GM23338 (cell line): ENCODE data around the gene SCOC. TPM values are rescaled to one million over a fixed set of nuclear protein-coding genes. Genes with fewer than 3 reads are reported as not detected.

Experiments
- ATAC-seq: fragments of 200-7000 bp; cut with Tn5 transposase; 3 replicates; pipeline ENCODE4 v1.9.1; 2020
- DNase-seq: peaks from one replicate; pipeline ENCODE4 v3.0.0-alpha.2; 2015; ENCODE audit warnings: low spot score
- H2AFZ ChIP-seq: fragments of 200-600 bp; sonication (generic); 2 replicates; pipeline ENCODE4 v1.8.0; 2016; ENCODE audit warnings: antibody characterized with exemption, mild to moderate bottlenecking, moderate library complexity
- H3F3A ChIP-seq: fragments of 200-600 bp; sonication (generic); replicated peaks from 2 replicates; pipeline ENCODE4 v1.8.0; 2017; ENCODE audit warnings: antibody characterized with exemption, mixed run types, low read depth
- H3K27ac ChIP-seq: fragments of 200-600 bp; sonication (generic); 2 replicates; pipeline ENCODE4 v1.6.1; 2016; ENCODE audit warnings: low read depth
- H3K27me3 ChIP-seq: fragments of 200-600 bp; sonication (generic); 2 replicates; pipeline ENCODE4 v1.8.0; 2016; ENCODE audit warnings: mild to moderate bottlenecking, mixed run types, moderate library complexity; ENCODE audit not compliant: insufficient read depth
- H3K36me3 ChIP-seq: fragments of 200-600 bp; sonication (generic); 2 replicates; pipeline ENCODE4 v1.8.0; 2016; ENCODE audit warnings: mild to moderate bottlenecking; ENCODE audit not compliant: insufficient read depth
- H3K4me1 ChIP-seq: fragments of 200-600 bp; sonication (generic); 2 replicates; pipeline ENCODE4 v1.8.0; 2016; ENCODE audit warnings: mild to moderate bottlenecking, moderate library complexity; ENCODE audit not compliant: insufficient read depth
- H3K4me2 ChIP-seq: fragments of 200-600 bp; sonication (generic); 2 replicates; pipeline ENCODE4 v1.7.1; 2017; ENCODE audit warnings: mixed run types
- H3K4me3 ChIP-seq: fragments of 200-600 bp; sonication (generic); 2 replicates; pipeline ENCODE4 v1.6.1; 2016; ENCODE audit warnings: mixed run types
- H3K79me2 ChIP-seq: fragments of 200-600 bp; sonication (generic); replicated peaks from 2 replicates; pipeline ENCODE4 v1.8.0; 2017; ENCODE audit warnings: mild to moderate bottlenecking; ENCODE audit not compliant: insufficient read depth
- H3K9me2 ChIP-seq: fragments of 200-600 bp; sonication (generic); 2 replicates; pipeline ENCODE4 v1.8.0; 2017; ENCODE audit not compliant: insufficient read depth
- H4K20me1 ChIP-seq: fragments of 200-600 bp; sonication (generic); replicated peaks from 2 replicates; pipeline ENCODE4 v1.8.0; 2017; ENCODE audit warnings: mild to moderate bottlenecking; ENCODE audit not compliant: insufficient read depth
- H3K27ac Mint-ChIP-seq: 2 replicates; pipeline ENCODE4 v1.8.0; 2020; ENCODE audit warnings: inconsistent platforms, mild to moderate bottlenecking, moderate library complexity, mixed read lengths
- H3K27me3 Mint-ChIP-seq: 3 replicates; pipeline ENCODE4 v1.8.0; 2022; ENCODE audit warnings: low read depth, mild to moderate bottlenecking, moderate library complexity, mixed read lengths, inconsistent platforms; ENCODE audit not compliant: insufficient read depth, poor library complexity
- H3K36me3 Mint-ChIP-seq: 3 replicates; pipeline ENCODE4 v1.8.0; 2021; ENCODE audit warnings: low read depth, mild to moderate bottlenecking, inconsistent platforms, moderate library complexity, mixed read lengths
- H3K4me1 Mint-ChIP-seq: 3 replicates; pipeline ENCODE4 v1.8.0; 2020; ENCODE audit warnings: mild to moderate bottlenecking, inconsistent platforms, mixed read lengths
- H3K4me3 Mint-ChIP-seq: 3 replicates; pipeline ENCODE4 v1.8.0; 2021; ENCODE audit warnings: moderate library complexity, mild to moderate bottlenecking, inconsistent platforms, mixed read lengths
- H3K9me3 Mint-ChIP-seq: 3 replicates; pipeline ENCODE4 v1.8.0; 2020; ENCODE audit warnings: moderate library complexity, mild to moderate bottlenecking, inconsistent platforms, mixed read lengths
- CREB1 ChIP-seq: fragments of 250-450 bp; sonication (Bioruptor Pico); IDR thresholded peaks from 2 replicates; pipeline ENCODE4 v1.5.0; 2020; ENCODE audit warnings: low read depth, mild to moderate bottlenecking, moderate library complexity
- EZH2 ChIP-seq: fragments of 200-600 bp; sonication (generic); IDR thresholded peaks from one replicate; pipeline ENCODE4 v1.8.0; 2017; ENCODE audit warnings: antibody characterized with exemption, mild to moderate bottlenecking, low read depth; ENCODE audit not compliant: unreplicated experiment
- EZH2phosphoT487 ChIP-seq: fragments of 200-600 bp; sonication (generic); IDR thresholded peaks from one replicate; pipeline ENCODE4 v1.8.1; 2018; ENCODE audit warnings: antibody characterized with exemption; ENCODE audit not compliant: unreplicated experiment
- JUNB ChIP-seq: IDR thresholded peaks from one replicate; pipeline ENCODE4 v1.6.1; 2016; ENCODE audit warnings: antibody characterized with exemption; ENCODE audit not compliant: unreplicated experiment
- NANOG ChIP-seq: IDR thresholded peaks from 2 replicates; pipeline ENCODE4 v1.6.1; 2016; ENCODE audit warnings: antibody characterized with exemption, borderline replicate concordance
- POLR2AphosphoS5 ChIP-seq: IDR thresholded peaks from 2 replicates; pipeline ENCODE4 v1.6.1; 2016; ENCODE audit warnings: antibody characterized with exemption, low read depth
- STAT1 ChIP-seq: IDR thresholded peaks from one replicate; pipeline ENCODE4 v1.6.1; 2016; ENCODE audit warnings: antibody characterized with exemption; ENCODE audit not compliant: unreplicated experiment
- ZNF331 ChIP-seq: fragments of 250-450 bp; sonication (Bioruptor Pico); IDR thresholded peaks from 2 replicates; pipeline ENCODE4 v1.5.0; 2020; ENCODE audit warnings: low read depth, mild to moderate bottlenecking, moderate library complexity
- polyA plus RNA-seq: library from polyadenylated mRNA; unstranded; fragments of >200 nt; fragmentation: Nextera tagmentation; extraction: Ambion mirVana; gene quantifications from 2 replicates; pipeline ENCODE4 v1.2.1, GENCODE V29; 2016
- total RNA-seq: library from RNA; depleted of rRNA; stranded (reverse); fragments of >200 nt; shearing (Covaris generic); gene quantifications from 2 replicates; pipeline ENCODE4 v1.2.3, GENCODE V29; 2014
- TF ChIP-seq, protein P1 (sequence below): fragments of 250-450 bp; sonication (Bioruptor Pico); IDR thresholded peaks from 2 replicates; pipeline ENCODE4 v1.5.0; 2020; ENCODE audit warnings: mild to moderate bottlenecking, moderate library complexity
- TF ChIP-seq, protein P2 (sequence below), 2 experiments: fragments of 200-600 bp in 1 of 2; sonication (generic) in 1 of 2; conservative IDR thresholded peaks; 2 replicates each; pipeline versions ENCODE4 v1.5.1 to v1.6.1; 2016 to 2017; ENCODE audit warnings: antibody characterized with exemption in 2 of 2, low read depth in 2 of 2, mild to moderate bottlenecking in 2 of 2, moderate library complexity in 1 of 2

Gene SCOC
- total and polyA plus RNA-seq, 2 experiments from 2014 or later: 47.2 to 59.5 TPM

DNA sequence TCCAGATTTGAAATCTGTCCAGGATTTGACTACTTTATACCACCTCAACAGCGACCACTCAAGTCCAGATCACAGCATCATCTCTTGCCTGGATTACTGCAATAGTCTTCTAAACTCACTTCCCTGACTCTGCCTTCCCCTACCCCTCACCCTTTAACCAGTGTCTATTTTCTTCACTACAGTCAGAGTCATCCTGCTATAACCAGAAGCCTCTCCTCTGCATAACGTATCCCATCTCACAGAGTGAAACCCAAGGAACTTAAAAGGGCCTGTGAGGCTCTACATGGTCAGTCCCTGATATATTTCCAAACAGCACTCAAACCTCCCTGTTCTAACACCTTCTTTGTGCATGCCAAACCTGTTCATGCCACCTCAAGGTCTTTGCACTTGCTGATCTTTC is 40.7 kb upstream of the SCOC start:
- no peaks in the 10 kb centered on the region; the same call in 2 of the 3 replicates for H3K36me3 Mint-ChIP-seq
- H3K9me3 Mint-ChIP-seq: peaks cover 4% of the 10 kb centered on the region; the same call in 2 of the 3 replicates
- Histone ChIP-seq H3K79me2 (no peaks in the 10 kb centered on the region), H3K27ac (no peak overlapping the region), H3K4me3 (no peak overlapping the region), H4K20me1 (no peaks in the 10 kb centered on the region), H2AFZ (no peak overlapping the region; the same call in 1 of the 2 replicates), H3K27me3 (no peaks in the 10 kb centered on the region), H3K9me2 (no peaks in the 10 kb centered on the region), H3K4me2 (no peak overlapping the region), H3K4me1 (no peaks in the 10 kb centered on the region), H3F3A (no peaks in the 10 kb centered on the region), H3K36me3 (no peaks in the 10 kb centered on the region)
- H3K4me3 Mint-ChIP-seq: no peak overlapping the region
- no peak overlapping the region; the same call in 1 of the 2 replicates for H3K27ac Mint-ChIP-seq
- peaks cover 2% of the 10 kb centered on the region for H3K27me3 Mint-ChIP-seq
- ATAC-seq (no peak), DNase-seq (no peak)
- no peaks in the 10 kb centered on the region; the same call in 2 of the 3 replicates for H3K4me1 Mint-ChIP-seq
- TF ChIP-seq EZH2 (no peak), JUNB (no peak), STAT1 (no peak), EZH2phosphoT487 (no peak)
- TF ChIP-seq, protein P1, sequence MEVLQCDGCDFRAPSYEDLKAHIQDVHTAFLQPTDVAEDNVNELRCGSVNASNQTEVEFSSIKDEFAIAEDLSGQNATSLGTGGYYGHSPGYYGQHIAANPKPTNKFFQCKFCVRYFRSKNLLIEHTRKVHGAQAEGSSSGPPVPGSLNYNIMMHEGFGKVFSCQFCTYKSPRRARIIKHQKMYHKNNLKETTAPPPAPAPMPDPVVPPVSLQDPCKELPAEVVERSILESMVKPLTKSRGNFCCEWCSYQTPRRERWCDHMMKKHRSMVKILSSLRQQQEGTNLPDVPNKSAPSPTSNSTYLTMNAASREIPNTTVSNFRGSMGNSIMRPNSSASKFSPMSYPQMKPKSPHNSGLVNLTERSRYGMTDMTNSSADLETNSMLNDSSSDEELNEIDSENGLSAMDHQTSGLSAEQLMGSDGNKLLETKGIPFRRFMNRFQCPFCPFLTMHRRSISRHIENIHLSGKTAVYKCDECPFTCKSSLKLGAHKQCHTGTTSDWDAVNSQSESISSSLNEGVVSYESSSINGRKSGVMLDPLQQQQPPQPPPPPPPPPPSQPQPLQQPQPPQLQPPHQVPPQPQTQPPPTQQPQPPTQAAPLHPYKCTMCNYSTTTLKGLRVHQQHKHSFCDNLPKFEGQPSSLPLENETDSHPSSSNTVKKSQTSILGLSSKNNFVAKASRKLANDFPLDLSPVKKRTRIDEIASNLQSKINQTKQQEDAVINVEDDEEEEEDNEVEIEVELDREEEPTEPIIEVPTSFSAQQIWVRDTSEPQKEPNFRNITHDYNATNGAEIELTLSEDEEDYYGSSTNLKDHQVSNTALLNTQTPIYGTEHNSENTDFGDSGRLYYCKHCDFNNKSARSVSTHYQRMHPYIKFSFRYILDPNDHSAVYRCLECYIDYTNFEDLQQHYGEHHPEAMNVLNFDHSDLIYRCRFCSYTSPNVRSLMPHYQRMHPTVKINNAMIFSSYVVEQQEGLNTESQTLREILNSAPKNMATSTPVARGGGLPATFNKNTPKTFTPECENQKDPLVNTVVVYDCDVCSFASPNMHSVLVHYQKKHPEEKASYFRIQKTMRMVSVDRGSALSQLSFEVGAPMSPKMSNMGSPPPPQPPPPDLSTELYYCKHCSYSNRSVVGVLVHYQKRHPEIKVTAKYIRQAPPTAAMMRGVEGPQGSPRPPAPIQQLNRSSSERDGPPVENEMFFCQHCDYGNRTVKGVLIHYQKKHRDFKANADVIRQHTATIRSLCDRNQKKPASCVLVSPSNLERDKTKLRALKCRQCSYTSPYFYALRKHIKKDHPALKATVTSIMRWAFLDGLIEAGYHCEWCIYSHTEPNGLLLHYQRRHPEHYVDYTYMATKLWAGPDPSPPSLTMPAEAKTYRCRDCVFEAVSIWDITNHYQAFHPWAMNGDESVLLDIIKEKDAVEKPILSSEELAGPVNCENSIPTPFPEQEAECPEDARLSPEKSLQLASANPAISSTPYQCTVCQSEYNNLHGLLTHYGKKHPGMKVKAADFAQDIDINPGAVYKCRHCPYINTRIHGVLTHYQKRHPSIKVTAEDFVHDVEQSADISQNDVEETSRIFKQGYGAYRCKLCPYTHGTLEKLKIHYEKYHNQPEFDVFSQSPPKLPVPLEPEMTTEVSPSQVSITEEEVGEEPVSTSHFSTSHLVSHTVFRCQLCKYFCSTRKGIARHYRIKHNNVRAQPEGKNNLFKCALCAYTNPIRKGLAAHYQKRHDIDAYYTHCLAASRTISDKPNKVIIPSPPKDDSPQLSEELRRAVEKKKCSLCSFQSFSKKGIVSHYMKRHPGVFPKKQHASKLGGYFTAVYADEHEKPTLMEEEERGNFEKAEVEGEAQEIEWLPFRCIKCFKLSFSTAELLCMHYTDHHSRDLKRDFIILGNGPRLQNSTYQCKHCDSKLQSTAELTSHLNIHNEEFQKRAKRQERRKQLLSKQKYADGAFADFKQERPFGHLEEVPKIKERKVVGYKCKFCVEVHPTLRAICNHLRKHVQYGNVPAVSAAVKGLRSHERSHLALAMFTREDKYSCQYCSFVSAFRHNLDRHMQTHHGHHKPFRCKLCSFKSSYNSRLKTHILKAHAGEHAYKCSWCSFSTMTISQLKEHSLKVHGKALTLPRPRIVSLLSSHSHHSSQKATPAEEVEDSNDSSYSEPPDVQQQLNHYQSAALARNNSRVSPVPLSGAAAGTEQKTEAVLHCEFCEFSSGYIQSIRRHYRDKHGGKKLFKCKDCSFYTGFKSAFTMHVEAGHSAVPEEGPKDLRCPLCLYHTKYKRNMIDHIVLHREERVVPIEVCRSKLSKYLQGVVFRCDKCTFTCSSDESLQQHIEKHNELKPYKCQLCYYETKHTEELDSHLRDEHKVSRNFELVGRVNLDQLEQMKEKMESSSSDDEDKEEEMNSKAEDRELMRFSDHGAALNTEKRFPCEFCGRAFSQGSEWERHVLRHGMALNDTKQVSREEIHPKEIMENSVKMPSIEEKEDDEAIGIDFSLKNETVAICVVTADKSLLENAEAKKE: no peak

GRCh38 chr4:140333523-140333922 is 39.9 kb upstream of the SCOC start:
- H3K79me2 ChIP-seq: no peaks in the 10 kb centered on the region
- Mint-ChIP-seq H3K9me3 (peaks cover 7% of the 10 kb centered on the region; the same call in 2 of the 3 replicates), H3K27ac (no peak overlapping the region), H3K36me3 (no peaks in the 10 kb centered on the region; the same call in 2 of the 3 replicates), H3K27me3 (peaks cover 2% of the 10 kb centered on the region), H3K4me3 (no peak overlapping the region), H3K4me1 (no peaks in the 10 kb centered on the region; the same call in 2 of the 3 replicates)
- no peak overlapping the region for H3K27ac ChIP-seq
- no peaks in the 10 kb centered on the region for H3K4me1 ChIP-seq
- no peaks in the 10 kb centered on the region for H3K9me2 ChIP-seq
- no peaks in the 10 kb centered on the region for H3K36me3 ChIP-seq
- no peak overlapping the region for H2AFZ ChIP-seq
- no peaks in the 10 kb centered on the region for H4K20me1 ChIP-seq
- ATAC-seq (no peak), DNase-seq (no peak)
- H3K4me2 ChIP-seq: no peak overlapping the region
- H3K4me3 ChIP-seq: no peak overlapping the region
- no peaks in the 10 kb centered on the region for H3F3A ChIP-seq
- H3K27me3 ChIP-seq: no peaks in the 10 kb centered on the region
- TF ChIP-seq EZH2phosphoT487 (no peak), POLR2AphosphoS5 (no peak), CREB1 (CRISPR knock-in tag) (no peak), NANOG (no peak), EZH2 (no peak), ZNF331 (no peak)
- TF ChIP-seq, protein P2, sequence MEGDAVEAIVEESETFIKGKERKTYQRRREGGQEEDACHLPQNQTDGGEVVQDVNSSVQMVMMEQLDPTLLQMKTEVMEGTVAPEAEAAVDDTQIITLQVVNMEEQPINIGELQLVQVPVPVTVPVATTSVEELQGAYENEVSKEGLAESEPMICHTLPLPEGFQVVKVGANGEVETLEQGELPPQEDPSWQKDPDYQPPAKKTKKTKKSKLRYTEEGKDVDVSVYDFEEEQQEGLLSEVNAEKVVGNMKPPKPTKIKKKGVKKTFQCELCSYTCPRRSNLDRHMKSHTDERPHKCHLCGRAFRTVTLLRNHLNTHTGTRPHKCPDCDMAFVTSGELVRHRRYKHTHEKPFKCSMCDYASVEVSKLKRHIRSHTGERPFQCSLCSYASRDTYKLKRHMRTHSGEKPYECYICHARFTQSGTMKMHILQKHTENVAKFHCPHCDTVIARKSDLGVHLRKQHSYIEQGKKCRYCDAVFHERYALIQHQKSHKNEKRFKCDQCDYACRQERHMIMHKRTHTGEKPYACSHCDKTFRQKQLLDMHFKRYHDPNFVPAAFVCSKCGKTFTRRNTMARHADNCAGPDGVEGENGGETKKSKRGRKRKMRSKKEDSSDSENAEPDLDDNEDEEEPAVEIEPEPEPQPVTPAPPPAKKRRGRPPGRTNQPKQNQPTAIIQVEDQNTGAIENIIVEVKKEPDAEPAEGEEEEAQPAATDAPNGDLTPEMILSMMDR (conservative IDR thresholded peaks at IDR 0.05; ENCODE audit: low read depth in 2 of 2): no peak
